VCaP (cell line): ENCODE measurements around the gene CCDC102B.

Experiments
- H3K27ac ChIP-seq: fragments of 450-650 bp; 2 replicates; pipeline ENCODE4 v1.5.1; 2017
- TF ChIP-seq, protein P1 (sequence below): fragments of 450-650 bp; conservative IDR thresholded peaks from 2 replicates; pipeline ENCODE4 v1.5.1; 2017; ENCODE audit warnings: mild to moderate bottlenecking, moderate library complexity

CCDC102B gene

DNA sequence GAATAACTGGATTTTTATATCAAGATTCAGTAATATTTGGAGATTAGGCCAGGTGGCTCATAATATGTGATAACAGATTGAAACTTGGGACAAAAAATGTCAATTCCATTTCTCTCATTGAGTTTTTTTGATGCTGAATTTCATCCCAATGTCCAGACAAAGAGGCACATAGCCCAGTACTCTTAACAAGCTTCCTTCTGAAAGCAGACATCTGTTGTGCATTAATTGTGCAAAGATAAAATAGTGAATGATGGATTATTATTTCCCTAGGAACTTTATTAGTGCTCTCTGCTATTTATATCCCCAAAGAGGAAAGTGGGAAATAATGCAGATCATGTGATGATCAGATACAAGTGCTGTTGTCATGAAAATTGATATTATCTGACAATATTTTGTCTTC, 234.1 kb downstream of the CCDC102B start:
- TF ChIP-seq, protein P1, sequence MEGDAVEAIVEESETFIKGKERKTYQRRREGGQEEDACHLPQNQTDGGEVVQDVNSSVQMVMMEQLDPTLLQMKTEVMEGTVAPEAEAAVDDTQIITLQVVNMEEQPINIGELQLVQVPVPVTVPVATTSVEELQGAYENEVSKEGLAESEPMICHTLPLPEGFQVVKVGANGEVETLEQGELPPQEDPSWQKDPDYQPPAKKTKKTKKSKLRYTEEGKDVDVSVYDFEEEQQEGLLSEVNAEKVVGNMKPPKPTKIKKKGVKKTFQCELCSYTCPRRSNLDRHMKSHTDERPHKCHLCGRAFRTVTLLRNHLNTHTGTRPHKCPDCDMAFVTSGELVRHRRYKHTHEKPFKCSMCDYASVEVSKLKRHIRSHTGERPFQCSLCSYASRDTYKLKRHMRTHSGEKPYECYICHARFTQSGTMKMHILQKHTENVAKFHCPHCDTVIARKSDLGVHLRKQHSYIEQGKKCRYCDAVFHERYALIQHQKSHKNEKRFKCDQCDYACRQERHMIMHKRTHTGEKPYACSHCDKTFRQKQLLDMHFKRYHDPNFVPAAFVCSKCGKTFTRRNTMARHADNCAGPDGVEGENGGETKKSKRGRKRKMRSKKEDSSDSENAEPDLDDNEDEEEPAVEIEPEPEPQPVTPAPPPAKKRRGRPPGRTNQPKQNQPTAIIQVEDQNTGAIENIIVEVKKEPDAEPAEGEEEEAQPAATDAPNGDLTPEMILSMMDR, result no peak
- H3K27ac ChIP-seq, result no peak overlapping the region

DNA sequence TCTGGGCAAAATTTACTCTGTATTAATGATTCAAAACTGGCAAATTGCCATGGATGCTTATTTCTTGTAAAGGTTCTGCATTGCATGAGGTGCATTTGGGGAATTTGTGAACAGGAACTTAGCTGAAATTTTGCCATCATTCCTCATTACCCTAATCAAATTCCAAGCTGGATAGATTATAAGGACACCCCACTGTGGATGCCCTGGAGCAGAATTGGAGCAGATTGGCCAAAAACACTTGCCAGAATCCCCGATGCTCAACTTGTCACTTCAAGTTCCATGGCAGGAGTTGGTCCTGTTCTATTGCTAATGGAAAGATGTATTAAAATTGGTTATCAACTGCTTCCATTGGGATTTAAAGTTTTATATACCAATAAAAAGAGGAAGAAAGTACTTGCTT, 237.9 kb downstream of the CCDC102B start:
- TF ChIP-seq, protein P1, result no peak
- no peak overlapping the region for H3K27ac ChIP-seq

DNA sequence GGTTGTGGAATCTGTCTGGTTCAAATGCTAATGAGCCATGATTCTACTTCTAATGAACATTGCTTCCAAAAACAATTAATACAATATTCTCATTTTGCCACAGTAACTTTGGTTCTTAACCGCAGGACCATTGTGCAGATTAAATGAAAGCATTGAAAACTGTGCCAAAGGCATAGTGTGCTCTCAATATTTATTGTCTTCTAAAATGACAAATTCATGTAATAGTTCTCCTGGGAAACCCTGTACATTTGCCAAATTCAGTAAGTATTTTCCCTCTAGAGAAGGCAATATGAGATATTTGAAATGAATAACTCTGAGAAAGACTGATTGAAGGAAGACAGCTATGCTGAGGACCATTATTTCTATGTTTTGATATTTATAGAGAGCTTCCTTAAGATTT, 246.3 kb downstream of the CCDC102B start:
- TF ChIP-seq, protein P1, result no peak
- H3K27ac ChIP-seq, result no peak overlapping the region

- no peak overlapping the region for H3K27ac ChIP-seq
- TF ChIP-seq, protein P1, result no peak
These were observed 266.2 kb downstream of the CCDC102B start for GRCh38 chr18:69064063-69064462.

DNA sequence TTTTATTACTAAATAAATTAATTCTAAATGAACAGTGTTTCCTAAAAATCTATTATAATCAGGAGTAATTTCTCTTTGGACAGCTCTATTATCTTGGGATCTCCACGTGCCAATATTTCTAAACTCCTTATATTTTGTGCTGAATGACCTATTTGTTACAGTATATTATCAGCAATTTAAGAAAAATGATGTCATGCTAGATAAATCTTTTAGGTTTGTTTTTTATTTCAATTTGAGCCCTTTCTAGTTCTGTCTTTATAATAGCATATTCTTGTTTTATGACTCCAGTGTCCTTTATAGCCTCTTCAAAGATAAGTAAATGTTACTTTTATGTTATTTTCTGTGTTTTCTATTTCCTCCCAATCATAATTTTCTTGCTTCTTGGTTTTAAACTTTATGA, 269.2 kb downstream of the CCDC102B start:
- no peak overlapping the region for H3K27ac ChIP-seq
- TF ChIP-seq, protein P1, result no peak

GRCh38 chr18:69071680-69072079, 273.8 kb downstream of the CCDC102B start:
- TF ChIP-seq, protein P1, result no peak
- H3K27ac ChIP-seq, result no peak overlapping the region

- TF ChIP-seq, protein P1, result no peak
These were observed 284.0 kb downstream of the CCDC102B start for GRCh38 chr18:69081846-69082245.

DNA sequence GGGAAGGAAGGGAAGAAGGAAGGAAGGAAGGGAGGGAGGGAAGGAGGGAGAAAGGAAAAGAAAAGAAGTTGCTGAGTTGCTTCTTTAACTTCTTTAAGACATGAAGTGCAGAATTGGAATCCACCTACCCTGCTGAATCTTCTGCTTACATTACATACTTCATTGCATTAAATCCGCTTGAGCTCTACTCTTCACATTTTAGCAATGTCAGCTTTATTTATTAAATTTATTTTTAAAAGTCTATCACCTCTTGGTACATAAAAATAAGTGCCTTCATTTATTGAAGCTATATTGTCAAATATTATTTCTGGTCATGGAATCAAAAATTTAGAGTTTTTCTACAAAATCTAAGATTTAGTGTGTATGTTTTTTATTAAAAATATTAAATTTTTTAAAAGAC, 284.6 kb downstream of the CCDC102B start:
- no peak overlapping the region for H3K27ac ChIP-seq
- TF ChIP-seq, protein P1, result no peak

More at GRCh38 chr18:69081846-69082245, 284.0 kb downstream of the CCDC102B start:
- no peak overlapping the region for H3K27ac ChIP-seq
